Activated CD4-positive, alpha-beta T cell treated with anti-CD3 and anti-CD28 coated beads, Interleukin-2, Interleukin-4, amounts not matched to agents 100 ng/mL and 50 ng/mL, durations not matched to agents 16 hours and 8 hours (primary cell): ENCODE data around the gene CFAP57.
"Not testable (repeated sequence)": the region's sequence is repeated elsewhere in the genome, so short reads cannot be mapped to it uniquely, and the experiment has no call there.

Experiments used
- DNase-seq: peaks from one replicate; pipeline ENCODE4 v3.0.0-alpha.2; 2020; ENCODE audit warnings: low spot score

The CFAP57 gene

GRCh38 chr1:43171876-43172526 lies at the start of gene CFAP57, which contains the start of gene EBNA1BP2:
Gene CFAP57 (plus strand): TSS chr1:43172330. CDS start chr1:43172754, 424 bp downstream.
Gene EBNA1BP2 (minus strand): TSS chr1:43172290. CDS start chr1:43172118, 172 bp downstream.
- peak; percentile 93 for DNase-seq

GRCh38 chr1:43123031-43123430 lies 49.1 kb upstream of the CFAP57 start:
- DNase-seq: no peak

- DNase-seq: no peak
Observed at GRCh38 chr1:43128816-43129215, 43.3 kb upstream of the CFAP57 start.

- no peak for DNase-seq
Observed at GRCh38 chr1:43129426-43129825, 42.7 kb upstream of the CFAP57 start.

GRCh38 chr1:43134068-43134467 lies 38.1 kb upstream of the CFAP57 start:
- DNase-seq: no peak

- no peak for DNase-seq
Observed at GRCh38 chr1:43134640-43135039, 37.5 kb upstream of the CFAP57 start.

GRCh38 chr1:43135857-43136781 lies 36.0 kb upstream of the CFAP57 start:
- DNase-seq: no peak

- no peak for DNase-seq
Observed at GRCh38 chr1:43137445-43138052, 34.6 kb upstream of the CFAP57 start.

GRCh38 chr1:43139295-43139694 lies 32.8 kb upstream of the CFAP57 start:
- DNase-seq: not testable (repeated sequence)

- no peak for DNase-seq
Observed at GRCh38 chr1:43140010-43140409, 32.1 kb upstream of the CFAP57 start.

- no peak for DNase-seq
Observed at GRCh38 chr1:43140583-43140982, 31.5 kb upstream of the CFAP57 start.

- no peak for DNase-seq
Observed at GRCh38 chr1:43143441-43143888, 28.7 kb upstream of the CFAP57 start.

- DNase-seq: no peak
Observed at GRCh38 chr1:43144237-43144636, 27.9 kb upstream of the CFAP57 start.

GRCh38 chr1:43147625-43148327 lies 24.4 kb upstream of the CFAP57 start:
- peak; percentile 27 for DNase-seq

- no peak for DNase-seq
Observed at GRCh38 chr1:43149889-43150288, 22.2 kb upstream of the CFAP57 start.

GRCh38 chr1:43152866-43153265 lies 19.3 kb upstream of the CFAP57 start:
- no peak for DNase-seq

GRCh38 chr1:43153443-43153842 lies 18.7 kb upstream of the CFAP57 start:
- no peak for DNase-seq

- DNase-seq: no peak
Observed at GRCh38 chr1:43156026-43156425, 16.1 kb upstream of the CFAP57 start.

GRCh38 chr1:43165162-43165561 lies 7.0 kb upstream of the CFAP57 start:
- no peak for DNase-seq

GRCh38 chr1:43165765-43166164 lies 6.4 kb upstream of the CFAP57 start:
- no peak for DNase-seq

- DNase-seq: no peak
Observed at GRCh38 chr1:43171312-43171875, 736 bp upstream of the CFAP57 start.

- peak; percentile 88 for DNase-seq
Observed at GRCh38 chr1:43172527-43172972, 420 bp downstream of the CFAP57 start.
